ENCODE results near the gene APOL1.

GRCh38 chr22:36234213-36234612 lies 18.7 kb upstream of the APOL1 start:
- TF ChIP-seq CTCF (IDR thresholded peaks at IDR 0.05; ENCODE audit: extremely low read depth in 1 of 2, insufficient read depth in 1 of 2, low read depth in 1 of 2, low read length in 2 of 2) (no peak), POLR2A (IDR thresholded peaks at IDR 0.05; ENCODE audit: low read depth, low read length) (no peak), EZH2 (IDR thresholded peaks at IDR 0.05; ENCODE audit: borderline replicate concordance, low read depth, low read length, severe bottlenecking) (no peak), MAX (IDR thresholded peaks at IDR 0.05; ENCODE audit: insufficient read depth, insufficient read length) (no peak), POLR2AphosphoS5 (IDR thresholded peaks at IDR 0.05; ENCODE audit: insufficient read depth, low read depth, low read length) (no peak)
